ENCODE data around the gene SGIP1.

DNA sequence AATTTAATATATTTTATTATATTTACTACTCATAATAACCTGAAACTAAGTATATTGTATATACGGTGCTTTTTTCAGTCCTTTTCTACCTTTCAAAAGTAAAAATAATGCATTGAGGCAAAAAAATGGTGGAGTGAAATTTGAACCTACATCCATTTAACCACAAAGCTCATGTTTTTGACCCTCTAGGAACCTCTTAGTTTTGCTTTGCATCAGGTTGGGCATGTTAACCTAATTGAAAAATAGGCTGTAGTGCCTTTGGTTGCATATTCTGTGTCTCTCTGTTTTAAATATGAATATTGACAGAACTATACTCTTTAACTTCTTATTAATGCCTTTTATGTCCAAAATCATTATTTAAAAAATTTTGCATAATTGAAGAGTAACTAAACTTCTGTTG is 3.8 kb downstream of the SGIP1 start:
- no peak for TF ChIP-seq CTCF (IDR thresholded peaks at IDR 0.05)
- TF ChIP-seq POLR2A (IDR thresholded peaks at IDR 0.05): no peak
